ENCODE results near the gene P2RY6. TPM values are rescaled to one million over a fixed set of nuclear protein-coding genes. Genes with fewer than 3 reads are reported as not detected.

Gene P2RY6
- total and polyA plus RNA-seq, 2 of the 8 experiments (the other 6 are each of a cell fraction or from before 2014, with no cell fraction given) = 0.15 TPM; not detected in 1

GRCh38 chr11:73308961-73309919 lies 37.1 kb downstream of the P2RY6 start (continued):
- no peak for TF ChIP-seq CHD7 (IDR thresholded peaks at IDR 0.05; ENCODE audit: insufficient replicate concordance, low read length)
- TF ChIP-seq JUND (IDR thresholded peaks at IDR 0.05; ENCODE audit: low read length) = no peak
- TF ChIP-seq SP1 (IDR thresholded peaks at IDR 0.05; ENCODE audit: low read depth, low read length) = peak; percentile 62; the same call in 1 of the 2 replicates
- TF ChIP-seq EGR1 (IDR thresholded peaks at IDR 0.05; ENCODE audit: borderline replicate concordance, low read depth, low read length) = no peak
- TF ChIP-seq TBP (IDR thresholded peaks at IDR 0.05; ENCODE audit: low read depth, low read length) = peak; percentile 22; the same call in 1 of the 2 replicates
- TF ChIP-seq TEAD4 (IDR thresholded peaks at IDR 0.05; ENCODE audit: low read depth, low read length) = peak; percentile 99
- TF ChIP-seq CTCF (IDR thresholded peaks at IDR 0.05; ENCODE audit: control extremely low read depth in 1 of 3, insufficient read depth in 1 of 3, low read depth in 1 of 3, low read length in 3 of 3) = no peak

Data from H1 (cell line).